Measurements from ENCODE around the gene NLGN4X.
"Not testable (repeated sequence)": the region's sequence is repeated elsewhere in the genome, so short reads cannot be mapped to it uniquely, and the experiment has no call there.

The NLGN4X gene

DNA sequence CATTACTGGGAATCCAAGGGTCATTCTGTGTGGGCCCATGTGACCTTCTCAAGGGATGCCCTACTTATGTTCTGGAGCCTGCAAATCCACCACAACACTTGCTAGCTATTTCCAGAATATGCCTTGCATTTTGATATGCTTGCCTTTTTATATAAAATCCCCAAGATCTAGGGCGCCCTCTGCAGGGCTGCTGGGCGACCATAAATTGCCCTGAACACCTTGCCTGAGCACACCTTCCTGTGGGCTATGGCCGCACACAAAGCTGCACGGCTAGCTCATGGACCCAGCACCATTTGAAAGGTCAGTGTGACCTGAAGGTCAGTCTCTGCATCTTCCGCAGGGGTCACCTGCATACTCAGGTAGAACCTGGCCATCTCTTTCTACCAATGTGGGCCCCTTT lies 311.7 kb downstream of the NLGN4X start:
- DNase-seq (ENCODE audit: low read depth in 1 of 2, low spot score in 1 of 2) = peak in 1 of 2 experiments; percentile 7
- Histone ChIP-seq H3K27me3 (ENCODE audit: insufficient read depth, poor library complexity, severe bottlenecking) (no peaks in the 10 kb centered on the region), H3K4me3 (replicated peaks; ENCODE audit: insufficient read depth, low read length) (no peak overlapping the region), H3K27ac (replicated peaks) (no peak overlapping the region)
- no peak for TF ChIP-seq SPI1 (IDR thresholded peaks at IDR 0.05; ENCODE audit: borderline replicate concordance, low read depth)
- no peak for TF ChIP-seq GABPA (IDR thresholded peaks at IDR 0.05; ENCODE audit: low read depth)
- TF ChIP-seq, protein P1, sequence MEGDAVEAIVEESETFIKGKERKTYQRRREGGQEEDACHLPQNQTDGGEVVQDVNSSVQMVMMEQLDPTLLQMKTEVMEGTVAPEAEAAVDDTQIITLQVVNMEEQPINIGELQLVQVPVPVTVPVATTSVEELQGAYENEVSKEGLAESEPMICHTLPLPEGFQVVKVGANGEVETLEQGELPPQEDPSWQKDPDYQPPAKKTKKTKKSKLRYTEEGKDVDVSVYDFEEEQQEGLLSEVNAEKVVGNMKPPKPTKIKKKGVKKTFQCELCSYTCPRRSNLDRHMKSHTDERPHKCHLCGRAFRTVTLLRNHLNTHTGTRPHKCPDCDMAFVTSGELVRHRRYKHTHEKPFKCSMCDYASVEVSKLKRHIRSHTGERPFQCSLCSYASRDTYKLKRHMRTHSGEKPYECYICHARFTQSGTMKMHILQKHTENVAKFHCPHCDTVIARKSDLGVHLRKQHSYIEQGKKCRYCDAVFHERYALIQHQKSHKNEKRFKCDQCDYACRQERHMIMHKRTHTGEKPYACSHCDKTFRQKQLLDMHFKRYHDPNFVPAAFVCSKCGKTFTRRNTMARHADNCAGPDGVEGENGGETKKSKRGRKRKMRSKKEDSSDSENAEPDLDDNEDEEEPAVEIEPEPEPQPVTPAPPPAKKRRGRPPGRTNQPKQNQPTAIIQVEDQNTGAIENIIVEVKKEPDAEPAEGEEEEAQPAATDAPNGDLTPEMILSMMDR (IDR thresholded peaks at IDR 0.05; ENCODE audit: insufficient read depth, low read length) = no peak

DNA sequence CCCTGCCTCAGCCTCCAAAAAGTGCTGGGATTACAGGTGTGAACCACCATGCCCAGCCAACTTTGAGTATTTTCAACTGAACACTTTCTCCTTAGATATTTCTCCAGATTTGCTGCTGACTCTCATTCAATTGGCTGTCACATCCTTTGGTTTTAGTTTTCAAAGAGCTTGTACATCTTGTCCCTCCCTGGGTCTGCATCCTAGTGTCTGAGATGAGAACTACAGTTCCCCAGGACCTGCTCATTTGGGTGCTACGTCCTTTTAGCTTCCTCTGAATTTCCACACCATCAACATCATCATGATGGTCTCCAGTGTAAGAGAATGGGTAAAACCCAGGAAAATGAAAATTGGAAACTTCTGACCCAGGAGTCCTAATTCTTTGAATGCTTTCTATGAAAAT lies 312.9 kb downstream of the NLGN4X start:
- Histone ChIP-seq H3K27ac (replicated peaks) (no peak overlapping the region), H3K27me3 (ENCODE audit: insufficient read depth, poor library complexity, severe bottlenecking) (no peaks in the 10 kb centered on the region), H3K4me3 (replicated peaks; ENCODE audit: insufficient read depth, low read length) (no peak overlapping the region)
- TF ChIP-seq GABPA (IDR thresholded peaks at IDR 0.05; ENCODE audit: low read depth) (no peak), SPI1 (IDR thresholded peaks at IDR 0.05; ENCODE audit: borderline replicate concordance, low read depth) (no peak)
- TF ChIP-seq, protein P1 (IDR thresholded peaks at IDR 0.05; ENCODE audit: insufficient read depth, low read length) = no peak
- TF ChIP-seq, protein P2, sequence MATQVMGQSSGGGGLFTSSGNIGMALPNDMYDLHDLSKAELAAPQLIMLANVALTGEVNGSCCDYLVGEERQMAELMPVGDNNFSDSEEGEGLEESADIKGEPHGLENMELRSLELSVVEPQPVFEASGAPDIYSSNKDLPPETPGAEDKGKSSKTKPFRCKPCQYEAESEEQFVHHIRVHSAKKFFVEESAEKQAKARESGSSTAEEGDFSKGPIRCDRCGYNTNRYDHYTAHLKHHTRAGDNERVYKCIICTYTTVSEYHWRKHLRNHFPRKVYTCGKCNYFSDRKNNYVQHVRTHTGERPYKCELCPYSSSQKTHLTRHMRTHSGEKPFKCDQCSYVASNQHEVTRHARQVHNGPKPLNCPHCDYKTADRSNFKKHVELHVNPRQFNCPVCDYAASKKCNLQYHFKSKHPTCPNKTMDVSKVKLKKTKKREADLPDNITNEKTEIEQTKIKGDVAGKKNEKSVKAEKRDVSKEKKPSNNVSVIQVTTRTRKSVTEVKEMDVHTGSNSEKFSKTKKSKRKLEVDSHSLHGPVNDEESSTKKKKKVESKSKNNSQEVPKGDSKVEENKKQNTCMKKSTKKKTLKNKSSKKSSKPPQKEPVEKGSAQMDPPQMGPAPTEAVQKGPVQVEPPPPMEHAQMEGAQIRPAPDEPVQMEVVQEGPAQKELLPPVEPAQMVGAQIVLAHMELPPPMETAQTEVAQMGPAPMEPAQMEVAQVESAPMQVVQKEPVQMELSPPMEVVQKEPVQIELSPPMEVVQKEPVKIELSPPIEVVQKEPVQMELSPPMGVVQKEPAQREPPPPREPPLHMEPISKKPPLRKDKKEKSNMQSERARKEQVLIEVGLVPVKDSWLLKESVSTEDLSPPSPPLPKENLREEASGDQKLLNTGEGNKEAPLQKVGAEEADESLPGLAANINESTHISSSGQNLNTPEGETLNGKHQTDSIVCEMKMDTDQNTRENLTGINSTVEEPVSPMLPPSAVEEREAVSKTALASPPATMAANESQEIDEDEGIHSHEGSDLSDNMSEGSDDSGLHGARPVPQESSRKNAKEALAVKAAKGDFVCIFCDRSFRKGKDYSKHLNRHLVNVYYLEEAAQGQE (IDR thresholded peaks at IDR 0.05; ENCODE audit: insufficient replicate concordance, low read depth) = no peak
- no peak for DNase-seq (ENCODE audit: low read depth in 1 of 2, low spot score in 1 of 2)

DNA sequence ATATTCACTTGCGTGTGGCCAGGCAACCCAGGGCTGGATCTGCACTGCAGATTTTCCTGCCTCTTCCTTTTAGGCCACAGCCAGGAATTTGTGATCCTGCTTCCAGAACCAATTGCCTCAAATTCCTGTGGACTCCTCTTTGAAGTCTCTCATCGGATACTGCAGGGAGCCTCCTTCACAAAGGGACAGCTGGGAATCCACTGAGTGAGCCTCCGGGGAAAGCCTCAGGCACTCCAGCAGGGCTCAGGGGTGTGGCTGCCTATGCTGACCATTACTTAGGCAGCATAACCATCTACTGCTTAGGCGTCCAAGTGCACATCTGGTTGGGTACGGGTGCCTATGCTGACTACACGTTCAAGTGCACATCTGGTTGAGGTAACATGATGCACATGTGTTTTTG lies 321.5 kb downstream of the NLGN4X start:
- peaks cover 2% of the 10 kb centered on the region for H3K27me3 ChIP-seq (ENCODE audit: insufficient read depth, poor library complexity, severe bottlenecking)
- no peak for DNase-seq (ENCODE audit: low read depth in 1 of 2, low spot score in 1 of 2)
- TF ChIP-seq SPI1 (IDR thresholded peaks at IDR 0.05; ENCODE audit: borderline replicate concordance, low read depth) = no peak
- TF ChIP-seq POLR2AphosphoS5 (IDR thresholded peaks at IDR 0.05; ENCODE audit: low read depth) = no peak
- TF ChIP-seq, protein P2 (IDR thresholded peaks at IDR 0.05; ENCODE audit: insufficient replicate concordance, low read depth) = no peak
- TF ChIP-seq, protein P1 (IDR thresholded peaks at IDR 0.05; ENCODE audit: insufficient read depth, low read length) = no peak
- TF ChIP-seq GABPA (IDR thresholded peaks at IDR 0.05; ENCODE audit: low read depth) = no peak
- no peak overlapping the region for H3K4me3 ChIP-seq (replicated peaks; ENCODE audit: insufficient read depth, low read length)
- no peak overlapping the region for H3K27ac ChIP-seq (replicated peaks)

DNA sequence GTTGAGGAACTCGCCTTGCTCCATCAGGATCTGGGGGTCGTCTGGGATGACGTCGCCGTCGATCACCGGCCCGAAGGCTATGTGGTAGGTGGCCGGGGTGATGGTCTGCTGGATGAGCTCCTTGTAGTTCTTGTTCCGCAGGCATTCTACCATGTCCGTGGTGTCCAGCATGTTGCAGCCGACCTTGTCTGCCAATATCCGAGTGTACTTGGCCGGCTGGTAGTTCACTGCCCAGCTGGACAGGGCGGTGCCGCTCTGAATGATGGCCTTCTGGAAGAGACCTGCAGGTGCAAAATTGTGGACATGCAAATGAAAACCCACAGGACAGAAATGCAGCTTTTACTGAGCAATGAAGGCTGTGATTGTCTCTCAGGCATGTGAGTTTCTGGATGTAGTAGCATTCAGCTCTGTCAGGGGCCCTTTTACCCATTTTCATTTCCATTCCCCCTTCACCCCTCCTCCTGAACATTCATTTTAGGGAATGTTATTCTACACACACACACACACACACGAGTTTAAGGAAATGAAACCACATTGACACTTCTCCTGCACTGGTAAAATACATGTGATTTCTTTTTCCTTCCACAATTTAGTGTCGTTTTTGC lies 325.0 kb downstream of the NLGN4X start:
- not testable (repeated sequence) for DNase-seq (ENCODE audit: low read depth in 1 of 2, low spot score in 1 of 2); H3K27ac ChIP-seq (replicated peaks); H3K4me3 ChIP-seq (replicated peaks; ENCODE audit: insufficient read depth, low read length); H3K27me3 ChIP-seq (ENCODE audit: insufficient read depth, poor library complexity, severe bottlenecking)
